ENCODE measurements around the gene NARS2. TPM values are rescaled to one million over a fixed set of nuclear protein-coding genes. Genes with fewer than 3 reads are reported as not detected.
"Not testable (repeated sequence)": the region's sequence is repeated elsewhere in the genome, so short reads cannot be mapped to it uniquely, and the experiment has no call there.

The NARS2 gene
- total RNA-seq (10 to 100 TPM; 16.1 to 17.9 TPM), polyA plus RNA-seq (10 to 100 TPM in 2 of 3 donors, 1 to 10 TPM in 1; 9.8 to 17.0 (median 15.4) TPM), total RNA-seq (29.7 to 44.9 (median 37.0) reads per million in 6 experiments)

DNA sequence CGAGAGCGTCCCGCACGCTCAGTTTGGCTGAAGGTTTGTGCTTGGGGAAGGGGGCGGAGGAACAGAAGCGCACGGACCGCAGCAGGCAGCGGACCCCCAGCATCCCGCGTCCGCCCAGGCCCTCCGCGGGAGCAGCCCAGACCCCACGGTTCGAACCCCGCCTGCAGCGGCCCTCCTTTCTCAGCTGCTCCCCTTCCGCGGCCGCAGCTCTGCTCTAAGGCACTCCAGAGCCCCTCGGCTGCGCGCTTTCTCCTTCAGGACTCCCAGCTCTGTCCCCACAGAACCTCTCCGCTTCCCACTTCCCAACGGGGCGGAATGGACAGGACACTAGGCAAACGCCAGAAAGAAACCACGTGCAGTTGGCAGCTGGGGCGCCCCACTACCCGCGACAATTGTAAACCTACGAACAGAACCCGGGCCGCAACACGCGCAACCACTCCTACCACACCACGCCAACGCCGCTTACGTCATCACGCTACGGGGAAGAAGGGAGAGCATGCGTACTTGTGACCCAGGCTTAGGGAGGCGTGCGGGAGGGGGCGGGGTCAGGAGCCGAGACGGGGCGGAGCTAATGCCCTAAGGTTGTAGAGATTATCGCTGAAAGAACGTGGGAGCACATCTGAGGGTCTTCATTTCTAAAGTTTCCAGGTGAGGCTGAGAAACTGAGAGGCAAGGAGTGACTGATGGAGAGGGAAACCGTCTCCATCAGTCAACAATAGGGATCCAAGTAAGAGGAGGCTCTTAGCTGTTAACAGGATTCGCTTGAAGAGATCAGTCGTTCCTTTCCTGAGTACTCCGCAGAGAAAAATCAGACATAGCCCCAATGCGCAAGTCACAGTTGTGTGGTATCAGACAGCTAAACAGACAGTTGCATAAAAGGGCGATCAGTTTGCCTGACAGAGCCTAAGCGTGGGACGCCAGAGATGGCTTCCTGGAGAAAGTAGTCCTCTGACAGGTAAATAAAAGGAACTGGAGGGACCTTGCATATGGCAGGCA is at the start of gene NARS2:
Gene NARS2, minus strand, starts transcription at position 479 of the 996 bp plus-strand sequence. Its CDS starts 376 bp downstream, at position 103.
- DNase-seq (peak; percentile 95 to 99 (median 97)), ATAC-seq (peak; percentile 86 to 89)
- POLR2A ChIA-PET: interaction anchor here (0.6 to 2.3 kb wide), 9 partner anchors 10 to 435 kb away, joined by 3 to 15 read pairs (median 4); partner anchors contain the start of genes ALG8 and GAB2
- no peaks in the 10 kb centered on the region for H3K9me3 Mint-ChIP-seq
- H3K36me3 Mint-ChIP-seq: peaks cover 0 to 24% (median 3%) of the 10 kb centered on the region in 3 donors
- peak within 1 kb of the TSS; percentile 94 to 99 (median 98) for H3K4me3 Mint-ChIP-seq
- peaks cover 27 to 49% (median 43%) of the 10 kb centered on the region in 4 donors for H3K4me1 Mint-ChIP-seq
- peak within 1 kb of the TSS; percentile 95 to 100 (median 99) for H3K27ac Mint-ChIP-seq
- H3K27me3 Mint-ChIP-seq: peaks cover 0 to 2% (median 0%) of the 10 kb centered on the region in 5 donors

DNA sequence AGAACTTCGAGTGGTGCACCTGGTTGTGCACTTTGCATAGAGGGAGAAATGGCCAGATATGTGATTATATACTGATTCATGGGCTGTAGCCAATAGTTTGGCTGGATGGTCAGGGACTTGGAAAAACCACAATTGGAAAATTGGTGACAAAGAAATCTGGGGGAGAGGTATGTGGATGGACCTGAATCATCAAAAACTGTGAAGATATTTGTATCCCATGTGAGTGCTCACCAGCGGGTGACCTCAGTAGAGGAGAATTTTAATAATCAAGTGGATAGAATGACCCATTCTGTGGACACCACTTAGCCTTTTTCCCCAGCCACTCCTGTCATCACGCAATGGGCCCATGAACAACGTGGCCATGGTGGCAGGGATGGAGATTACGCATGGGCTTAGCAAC is 48.0 kb upstream of the NARS2 start:
- no peak for ATAC-seq
- peaks cover 9 to 34% (median 16%) of the 10 kb centered on the region in 9 donors for H3K9me3 Mint-ChIP-seq
- POLR2A ChIA-PET: no interaction called here
- DNase-seq: no peak
- H3K4me1 Mint-ChIP-seq: no peaks in the 10 kb centered on the region
- H3K27me3 Mint-ChIP-seq: peaks cover 1 to 15% (median 7%) of the 10 kb centered on the region in 5 donors
- no peak overlapping the region for H3K27ac Mint-ChIP-seq
- no peak overlapping the region for H3K4me3 Mint-ChIP-seq
- H3K36me3 Mint-ChIP-seq: peaks cover 0 to 27% (median 10%) of the 10 kb centered on the region in 3 donors

GRCh38 chr11:78620159-78620558 is 45.5 kb upstream of the NARS2 start:
- H3K4me3 Mint-ChIP-seq: no peak overlapping the region
- peaks cover 8 to 27% (median 15%) of the 10 kb centered on the region in 9 donors for H3K9me3 Mint-ChIP-seq
- POLR2A ChIA-PET: no interaction called here
- H3K36me3 Mint-ChIP-seq: peaks cover 0 to 24% (median 10%) of the 10 kb centered on the region in 3 donors
- ATAC-seq: no peak
- no peak overlapping the region for H3K27ac Mint-ChIP-seq
- peaks cover 0 to 15% (median 4%) of the 10 kb centered on the region in 5 donors for H3K27me3 Mint-ChIP-seq
- H3K4me1 Mint-ChIP-seq: no peaks in the 10 kb centered on the region
- no peak for DNase-seq

DNA sequence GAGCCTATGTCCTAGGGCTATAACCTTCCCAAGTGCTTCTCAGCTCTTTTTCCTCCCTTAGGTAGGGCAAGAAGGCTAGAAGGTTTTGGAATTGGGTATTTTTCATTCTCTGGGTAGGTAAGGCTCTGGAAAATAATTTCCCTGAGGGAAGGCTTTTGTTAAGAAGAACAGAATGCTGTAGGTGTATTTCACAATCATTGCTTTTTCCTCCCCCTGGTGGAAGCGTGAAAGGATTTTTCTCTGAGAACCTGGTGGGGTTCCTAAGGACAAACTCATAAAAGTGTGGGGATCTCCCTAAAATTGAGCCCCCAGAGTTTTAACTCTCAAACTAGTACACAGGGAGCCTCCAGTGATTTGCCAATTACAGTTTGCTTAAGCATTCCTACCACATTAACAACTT is 41.1 kb upstream of the NARS2 start:
- POLR2A ChIA-PET: no interaction called here

GRCh38 chr11:78613378-78613813 is 38.7 kb upstream of the NARS2 start:
- H3K27me3 Mint-ChIP-seq: peaks cover 0 to 13% (median 8%) of the 10 kb centered on the region in 5 donors
- no peak for ATAC-seq
- no peak overlapping the region for H3K4me3 Mint-ChIP-seq
- DNase-seq: no peak
- H3K36me3 Mint-ChIP-seq: peaks cover 0 to 5% (median 3%) of the 10 kb centered on the region in 3 donors
- POLR2A ChIA-PET: no interaction called here
- H3K9me3 Mint-ChIP-seq: peaks cover 0 to 11% (median 0%) of the 10 kb centered on the region in 9 donors
- H3K4me1 Mint-ChIP-seq: no peaks in the 10 kb centered on the region
- H3K27ac Mint-ChIP-seq: no peak overlapping the region

More for the DNA sequence above, 41.1 kb upstream of the NARS2 start:
- Mint-ChIP-seq H3K27me3 (peaks cover 0 to 13% (median 10%) of the 10 kb centered on the region in 5 donors), H3K9me3 (peaks cover 6 to 34% (median 12%) of the 10 kb centered on the region in 9 donors), H3K36me3 (peaks cover 0 to 21% (median 7%) of the 10 kb centered on the region in 3 donors), H3K4me3 (no peak overlapping the region), H3K4me1 (no peaks in the 10 kb centered on the region), H3K27ac (no peak overlapping the region)
- DNase-seq: no peak
- no peak for ATAC-seq

DNA sequence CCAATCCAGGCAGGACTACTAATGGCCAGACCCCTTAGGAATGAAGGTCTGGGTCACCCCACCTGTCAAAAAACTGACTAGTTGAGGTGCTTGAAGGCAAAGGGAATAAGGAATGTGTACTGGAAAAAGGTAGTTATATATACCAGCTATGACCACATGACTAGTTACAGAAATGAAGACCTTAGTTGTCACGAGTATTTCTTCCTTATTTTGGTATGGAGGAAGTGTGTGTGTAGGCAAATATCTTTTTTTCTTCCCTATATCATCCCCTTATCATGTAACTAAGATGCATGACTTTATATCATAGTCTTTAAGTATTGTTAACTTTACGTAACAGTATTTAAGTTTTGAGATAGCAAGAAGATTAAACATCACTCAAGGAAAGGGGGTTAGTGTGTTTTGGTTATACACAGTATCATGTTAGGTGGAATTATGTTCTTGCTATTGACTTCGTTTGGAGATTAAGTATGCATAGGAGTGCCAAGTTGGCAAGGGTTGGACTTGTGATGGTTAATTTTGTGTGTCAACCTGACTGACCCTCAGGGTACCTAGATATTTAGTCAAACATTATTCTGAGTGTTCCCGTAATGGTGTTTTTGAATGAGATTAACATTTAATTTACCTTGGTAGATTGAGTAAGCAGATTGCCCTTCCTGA is 38.2 kb upstream of the NARS2 start:
- Mint-ChIP-seq H3K27me3 (peaks cover 0 to 13% (median 4%) of the 10 kb centered on the region in 5 donors), H3K27ac (no peak overlapping the region), H3K4me1 (no peaks in the 10 kb centered on the region), H3K4me3 (no peak overlapping the region), H3K9me3 (peaks cover 0 to 10% (median 0%) of the 10 kb centered on the region in 9 donors), H3K36me3 (peaks cover 0 to 5% (median 3%) of the 10 kb centered on the region in 3 donors)
- DNase-seq: no peak
- no peak for ATAC-seq
- POLR2A ChIA-PET: no interaction called here

GRCh38 chr11:78609321-78609720 is 34.7 kb upstream of the NARS2 start:
- DNase-seq, H3K4me1 Mint-ChIP-seq, H3K4me3 Mint-ChIP-seq, ATAC-seq, H3K36me3 Mint-ChIP-seq, POLR2A ChIA-PET, H3K27ac Mint-ChIP-seq, H3K27me3 Mint-ChIP-seq: not testable (repeated sequence)
- H3K9me3 Mint-ChIP-seq: peaks cover 0 to 10% (median 0%) of the 10 kb centered on the region in 9 donors

DNA sequence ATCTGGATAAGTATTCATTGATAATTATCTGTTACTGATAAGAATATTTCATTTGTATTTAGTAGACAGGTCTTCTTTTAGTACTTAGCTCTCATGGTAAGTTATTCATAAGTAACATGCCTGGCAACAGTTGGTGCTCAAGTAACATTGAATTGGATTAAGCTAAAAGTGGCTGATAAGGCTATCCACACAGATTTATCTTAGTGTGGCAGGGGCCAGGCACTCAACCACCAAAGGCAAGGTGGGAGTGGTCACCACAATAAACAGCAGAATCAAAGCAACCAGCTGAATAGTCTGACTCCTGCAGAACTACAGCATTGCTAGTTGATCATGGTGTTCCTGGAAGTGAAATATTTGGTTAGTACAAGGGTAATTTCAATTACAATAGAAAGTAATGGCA is 33.0 kb upstream of the NARS2 start:
- no peak overlapping the region for H3K27ac Mint-ChIP-seq
- H3K4me3 Mint-ChIP-seq: no peak overlapping the region
- peaks cover 0 to 3% (median 0%) of the 10 kb centered on the region in 3 donors for H3K36me3 Mint-ChIP-seq
- H3K9me3 Mint-ChIP-seq: no peaks in the 10 kb centered on the region
- peaks cover 0 to 21% (median 6%) of the 10 kb centered on the region in 5 donors for H3K27me3 Mint-ChIP-seq
- no peak for ATAC-seq
- POLR2A ChIA-PET: no interaction called here
- DNase-seq: no peak
- H3K4me1 Mint-ChIP-seq: no peaks in the 10 kb centered on the region

- DNase-seq: no peak
- POLR2A ChIA-PET: no interaction called here
- ATAC-seq: no peak
- H3K4me1 Mint-ChIP-seq: no peaks in the 10 kb centered on the region
- H3K9me3 Mint-ChIP-seq: no peaks in the 10 kb centered on the region
- H3K36me3 Mint-ChIP-seq: peaks cover 0 to 3% (median 0%) of the 10 kb centered on the region in 3 donors
- H3K27ac Mint-ChIP-seq: no peak overlapping the region
- H3K4me3 Mint-ChIP-seq: no peak overlapping the region
- H3K27me3 Mint-ChIP-seq: peaks cover 4 to 31% (median 9%) of the 10 kb centered on the region in 5 donors
Measured at GRCh38 chr11:78606667-78607066, 32.0 kb upstream of the NARS2 start.

DNA sequence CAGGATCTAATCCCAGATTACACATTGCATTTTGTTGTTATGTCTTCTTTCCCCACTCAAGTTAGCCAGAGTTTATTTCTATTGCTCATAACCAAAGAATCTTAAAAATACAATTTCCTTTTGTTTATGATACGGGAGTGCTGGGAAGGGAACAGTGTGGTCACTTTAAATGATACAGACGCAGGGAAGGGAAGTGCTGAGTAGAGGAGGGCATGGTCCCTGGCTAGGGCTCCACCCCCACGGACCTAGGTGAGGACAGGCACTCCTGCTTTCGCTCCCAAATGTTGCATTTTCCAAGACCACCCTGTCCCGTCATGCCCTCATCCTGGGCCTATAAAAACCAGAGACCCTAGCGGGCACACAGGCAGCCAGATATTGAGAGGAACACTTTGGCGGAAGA is 30.6 kb upstream of the NARS2 start:
- no peak overlapping the region for H3K4me3 Mint-ChIP-seq
- no peaks in the 10 kb centered on the region for H3K4me1 Mint-ChIP-seq
- no peaks in the 10 kb centered on the region for H3K9me3 Mint-ChIP-seq
- POLR2A ChIA-PET: no interaction called here
- peaks cover 10 to 35% (median 16%) of the 10 kb centered on the region in 5 donors for H3K27me3 Mint-ChIP-seq
- DNase-seq (no peak), ATAC-seq (no peak)
- no peak overlapping the region for H3K27ac Mint-ChIP-seq
- peaks cover 0 to 5% (median 2%) of the 10 kb centered on the region in 3 donors for H3K36me3 Mint-ChIP-seq

- Mint-ChIP-seq H3K4me1 (no peaks in the 10 kb centered on the region), H3K9me3 (peaks cover 0 to 2% (median 0%) of the 10 kb centered on the region in 9 donors), H3K36me3 (peaks cover 0 to 6% (median 0%) of the 10 kb centered on the region in 3 donors), H3K27ac (no peak overlapping the region), H3K27me3 (peaks cover 12 to 37% (median 22%) of the 10 kb centered on the region in 5 donors), H3K4me3 (no peak overlapping the region)
- DNase-seq (no peak), ATAC-seq (no peak)
- POLR2A ChIA-PET: interaction anchor here (0.7 kb wide), 1 partner anchor 9 kb away, joined by 3 read pairs; no protein-coding TSS in a partner anchor
Measured at GRCh38 chr11:78603792-78604191, 29.1 kb upstream of the NARS2 start.

DNA sequence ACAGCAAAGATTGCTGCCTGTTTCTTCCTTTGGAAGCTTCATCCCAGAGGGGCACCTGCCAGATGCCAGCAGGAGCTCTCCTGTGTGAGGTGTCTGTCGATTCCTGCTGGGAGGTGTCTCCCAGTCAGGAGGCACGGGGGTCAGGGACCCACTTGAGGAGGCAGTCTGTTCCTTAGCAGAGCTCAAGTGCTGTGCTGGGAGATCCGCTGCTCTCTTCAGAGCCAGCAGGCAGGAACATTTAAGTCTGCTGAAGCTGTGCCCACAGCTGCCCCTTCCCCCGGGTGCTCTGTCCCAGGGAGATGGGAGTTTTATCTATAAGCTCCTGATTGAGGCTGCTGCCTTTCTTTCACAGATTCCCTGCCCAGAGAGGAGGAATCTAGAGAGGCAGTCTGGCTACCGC is 28.1 kb upstream of the NARS2 start:
- DNase-seq, H3K9me3 Mint-ChIP-seq, ATAC-seq, H3K4me3 Mint-ChIP-seq, H3K36me3 Mint-ChIP-seq, POLR2A ChIA-PET, H3K4me1 Mint-ChIP-seq: not testable (repeated sequence)
- Mint-ChIP-seq H3K27me3 (peaks cover 12 to 39% (median 22%) of the 10 kb centered on the region in 5 donors), H3K27ac (peak overlapping the region in 1 of 10 donors; percentile 54)

All from naive thymus-derived CD8-positive, alpha-beta T cell (primary cell).